Measurements from ENCODE around the gene UST.

DNA sequence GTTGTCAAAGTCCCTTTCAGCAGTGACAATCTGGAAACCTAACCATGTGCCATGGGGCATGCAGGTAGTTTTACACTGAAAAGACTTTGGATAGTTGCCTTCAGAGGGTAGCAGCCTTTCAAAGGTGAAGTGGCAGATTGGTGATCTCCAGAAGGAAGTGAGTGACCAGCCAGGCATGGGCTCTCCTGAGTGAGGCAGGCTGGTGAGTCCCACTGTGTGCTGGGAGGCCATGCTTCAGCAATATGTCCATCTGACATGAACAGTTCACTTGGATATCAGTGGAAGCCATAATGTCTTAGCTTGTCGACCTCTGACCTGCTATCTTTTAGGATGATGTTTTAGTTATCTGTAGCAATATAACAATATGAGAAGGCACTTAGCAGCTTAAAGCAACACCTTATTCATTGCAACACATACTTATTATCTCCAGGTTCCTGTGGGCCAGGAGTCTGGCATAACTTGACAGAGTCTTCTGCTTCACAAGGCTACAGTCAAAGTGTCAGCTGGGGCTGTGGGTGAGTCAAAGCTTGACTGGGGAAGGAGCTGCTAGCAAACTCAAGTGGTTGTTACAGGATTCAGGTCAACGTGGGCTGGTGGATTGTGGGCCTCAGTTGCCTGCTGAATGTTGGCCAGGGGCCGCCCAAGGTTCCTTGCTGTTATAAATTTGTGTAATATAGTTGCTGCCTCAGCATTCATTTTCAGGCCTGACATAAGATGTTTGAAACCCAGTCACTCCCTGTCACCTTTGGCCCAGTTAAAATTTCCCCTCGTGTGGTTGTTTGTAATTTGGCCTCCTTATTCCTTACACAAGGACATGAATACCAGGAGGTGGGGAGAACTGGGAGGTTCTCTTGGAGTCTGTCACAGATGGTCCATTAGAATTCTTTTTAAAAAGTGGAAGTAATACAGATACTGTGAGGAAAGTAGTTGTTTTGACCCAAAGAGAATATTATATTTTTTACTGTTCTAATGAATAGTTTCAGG is 100.2 kb downstream of the UST start:
- TF ChIP-seq POLR2A (IDR thresholded peaks at IDR 0.05): no peak
- TF ChIP-seq, protein P1, sequence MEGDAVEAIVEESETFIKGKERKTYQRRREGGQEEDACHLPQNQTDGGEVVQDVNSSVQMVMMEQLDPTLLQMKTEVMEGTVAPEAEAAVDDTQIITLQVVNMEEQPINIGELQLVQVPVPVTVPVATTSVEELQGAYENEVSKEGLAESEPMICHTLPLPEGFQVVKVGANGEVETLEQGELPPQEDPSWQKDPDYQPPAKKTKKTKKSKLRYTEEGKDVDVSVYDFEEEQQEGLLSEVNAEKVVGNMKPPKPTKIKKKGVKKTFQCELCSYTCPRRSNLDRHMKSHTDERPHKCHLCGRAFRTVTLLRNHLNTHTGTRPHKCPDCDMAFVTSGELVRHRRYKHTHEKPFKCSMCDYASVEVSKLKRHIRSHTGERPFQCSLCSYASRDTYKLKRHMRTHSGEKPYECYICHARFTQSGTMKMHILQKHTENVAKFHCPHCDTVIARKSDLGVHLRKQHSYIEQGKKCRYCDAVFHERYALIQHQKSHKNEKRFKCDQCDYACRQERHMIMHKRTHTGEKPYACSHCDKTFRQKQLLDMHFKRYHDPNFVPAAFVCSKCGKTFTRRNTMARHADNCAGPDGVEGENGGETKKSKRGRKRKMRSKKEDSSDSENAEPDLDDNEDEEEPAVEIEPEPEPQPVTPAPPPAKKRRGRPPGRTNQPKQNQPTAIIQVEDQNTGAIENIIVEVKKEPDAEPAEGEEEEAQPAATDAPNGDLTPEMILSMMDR (IDR thresholded peaks at IDR 0.05 in 4 of 5, conservative IDR thresholded peaks at IDR 0.05 in 1 of 5): no peak

Measured in gastrocnemius medialis (tissue), 4 donors.